ENCODE results near the gene SLC1A5.

SLC1A5 gene

DNA sequence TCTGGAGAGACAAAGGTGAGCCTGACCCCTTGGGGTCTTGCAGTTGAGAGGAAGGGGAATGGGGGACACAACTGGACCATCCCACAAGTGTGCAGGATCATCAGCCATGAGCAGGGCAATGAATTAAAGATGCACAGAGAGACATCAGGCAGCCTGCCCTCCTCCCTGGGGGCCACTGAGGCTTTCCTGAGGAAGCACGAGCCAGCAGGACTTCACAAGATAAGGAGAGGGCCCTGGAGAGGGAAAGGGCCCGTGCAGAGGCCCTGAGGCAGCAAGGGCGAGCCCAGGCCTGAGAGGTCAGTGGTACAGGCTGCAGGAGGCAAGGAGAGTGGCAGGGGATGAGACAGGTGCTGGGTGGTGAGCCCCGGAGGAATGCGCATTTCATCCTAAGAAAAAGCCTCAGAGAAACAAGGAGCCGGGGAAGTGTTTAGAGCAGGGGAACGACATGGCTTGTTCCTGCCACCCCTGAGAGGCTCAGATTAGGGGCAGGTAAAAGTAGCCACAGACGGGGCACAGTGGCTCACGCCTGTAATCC, 62.5 kb downstream of the SLC1A5 start (continued):
- no peak for TF ChIP-seq ZNF677 (tag by site-specific recombination; IDR thresholded peaks at IDR 0.05)
- TF ChIP-seq, protein P1, sequence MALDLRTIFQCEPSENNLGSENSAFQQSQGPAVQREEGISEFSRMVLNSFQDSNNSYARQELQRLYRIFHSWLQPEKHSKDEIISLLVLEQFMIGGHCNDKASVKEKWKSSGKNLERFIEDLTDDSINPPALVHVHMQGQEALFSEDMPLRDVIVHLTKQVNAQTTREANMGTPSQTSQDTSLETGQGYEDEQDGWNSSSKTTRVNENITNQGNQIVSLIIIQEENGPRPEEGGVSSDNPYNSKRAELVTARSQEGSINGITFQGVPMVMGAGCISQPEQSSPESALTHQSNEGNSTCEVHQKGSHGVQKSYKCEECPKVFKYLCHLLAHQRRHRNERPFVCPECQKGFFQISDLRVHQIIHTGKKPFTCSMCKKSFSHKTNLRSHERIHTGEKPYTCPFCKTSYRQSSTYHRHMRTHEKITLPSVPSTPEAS (tag by site-specific recombination; IDR thresholded peaks at IDR 0.05): no peak
- TF ChIP-seq, protein P2, sequence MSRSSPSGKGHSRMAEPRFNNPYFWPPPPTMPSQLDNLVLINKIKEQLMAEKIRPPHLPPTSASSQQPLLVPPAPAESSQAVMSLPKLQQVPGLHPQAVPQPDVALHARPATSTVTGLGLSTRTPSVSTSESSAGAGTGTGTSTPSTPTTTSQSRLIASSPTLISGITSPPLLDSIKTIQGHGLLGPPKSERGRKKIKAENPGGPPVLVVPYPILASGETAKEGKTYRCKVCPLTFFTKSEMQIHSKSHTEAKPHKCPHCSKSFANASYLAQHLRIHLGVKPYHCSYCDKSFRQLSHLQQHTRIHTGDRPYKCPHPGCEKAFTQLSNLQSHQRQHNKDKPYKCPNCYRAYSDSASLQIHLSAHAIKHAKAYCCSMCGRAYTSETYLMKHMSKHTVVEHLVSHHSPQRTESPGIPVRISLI (tag by site-specific recombination; IDR thresholded peaks at IDR 0.05): no peak
- TF ChIP-seq, protein P3, sequence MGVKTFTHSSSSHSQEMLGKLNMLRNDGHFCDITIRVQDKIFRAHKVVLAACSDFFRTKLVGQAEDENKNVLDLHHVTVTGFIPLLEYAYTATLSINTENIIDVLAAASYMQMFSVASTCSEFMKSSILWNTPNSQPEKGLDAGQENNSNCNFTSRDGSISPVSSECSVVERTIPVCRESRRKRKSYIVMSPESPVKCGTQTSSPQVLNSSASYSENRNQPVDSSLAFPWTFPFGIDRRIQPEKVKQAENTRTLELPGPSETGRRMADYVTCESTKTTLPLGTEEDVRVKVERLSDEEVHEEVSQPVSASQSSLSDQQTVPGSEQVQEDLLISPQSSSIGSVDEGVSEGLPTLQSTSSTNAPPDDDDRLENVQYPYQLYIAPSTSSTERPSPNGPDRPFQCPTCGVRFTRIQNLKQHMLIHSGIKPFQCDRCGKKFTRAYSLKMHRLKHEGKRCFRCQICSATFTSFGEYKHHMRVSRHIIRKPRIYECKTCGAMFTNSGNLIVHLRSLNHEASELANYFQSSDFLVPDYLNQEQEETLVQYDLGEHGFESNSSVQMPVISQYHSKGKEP (tag by site-specific recombination; IDR thresholded peaks at IDR 0.05): no peak
- TF ChIP-seq BCL11B (tag by site-specific recombination; IDR thresholded peaks at IDR 0.05; ENCODE audit: low read depth): no peak
- no peak for TF ChIP-seq GLI2 (tag by site-specific recombination; IDR thresholded peaks at IDR 0.05; ENCODE audit: borderline replicate concordance, low read depth)
- peak; percentile 82 for TF ChIP-seq ZIC2 (tag by site-specific recombination; IDR thresholded peaks at IDR 0.05)
- TF ChIP-seq ZNF623 (tag by site-specific recombination; IDR thresholded peaks at IDR 0.05): 0 out of 2 replicates have a peak, but pooled peaks have one; percentile 41
- TF ChIP-seq ZNF23 (tag by site-specific recombination; IDR thresholded peaks at IDR 0.05; ENCODE audit: borderline replicate concordance): no peak
- no peak for TF ChIP-seq ZNF335 (tag by site-specific recombination; conservative IDR thresholded peaks at IDR 0.05)
- no peak for TF ChIP-seq ZNF561 (tag by site-specific recombination; IDR thresholded peaks at IDR 0.05; ENCODE audit: borderline replicate concordance)
- TF ChIP-seq, protein P4, sequence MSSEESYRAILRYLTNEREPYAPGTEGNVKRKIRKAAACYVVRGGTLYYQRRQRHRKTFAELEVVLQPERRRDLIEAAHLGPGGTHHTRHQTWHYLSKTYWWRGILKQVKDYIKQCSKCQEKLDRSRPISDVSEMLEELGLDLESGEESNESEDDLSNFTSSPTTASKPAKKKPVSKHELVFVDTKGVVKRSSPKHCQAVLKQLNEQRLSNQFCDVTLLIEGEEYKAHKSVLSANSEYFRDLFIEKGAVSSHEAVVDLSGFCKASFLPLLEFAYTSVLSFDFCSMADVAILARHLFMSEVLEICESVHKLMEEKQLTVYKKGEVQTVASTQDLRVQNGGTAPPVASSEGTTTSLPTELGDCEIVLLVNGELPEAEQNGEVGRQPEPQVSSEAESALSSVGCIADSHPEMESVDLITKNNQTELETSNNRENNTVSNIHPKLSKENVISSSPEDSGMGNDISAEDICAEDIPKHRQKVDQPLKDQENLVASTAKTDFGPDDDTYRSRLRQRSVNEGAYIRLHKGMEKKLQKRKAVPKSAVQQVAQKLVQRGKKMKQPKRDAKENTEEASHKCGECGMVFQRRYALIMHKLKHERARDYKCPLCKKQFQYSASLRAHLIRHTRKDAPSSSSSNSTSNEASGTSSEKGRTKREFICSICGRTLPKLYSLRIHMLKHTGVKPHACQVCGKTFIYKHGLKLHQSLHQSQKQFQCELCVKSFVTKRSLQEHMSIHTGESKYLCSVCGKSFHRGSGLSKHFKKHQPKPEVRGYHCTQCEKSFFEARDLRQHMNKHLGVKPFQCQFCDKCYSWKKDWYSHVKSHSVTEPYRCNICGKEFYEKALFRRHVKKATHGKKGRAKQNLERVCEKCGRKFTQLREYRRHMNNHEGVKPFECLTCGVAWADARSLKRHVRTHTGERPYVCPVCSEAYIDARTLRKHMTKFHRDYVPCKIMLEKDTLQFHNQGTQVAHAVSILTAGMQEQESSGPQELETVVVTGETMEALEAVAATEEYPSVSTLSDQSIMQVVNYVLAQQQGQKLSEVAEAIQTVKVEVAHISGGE (tag by site-specific recombination; conservative IDR thresholded peaks at IDR 0.05; ENCODE audit: low read depth): no peak

DNA sequence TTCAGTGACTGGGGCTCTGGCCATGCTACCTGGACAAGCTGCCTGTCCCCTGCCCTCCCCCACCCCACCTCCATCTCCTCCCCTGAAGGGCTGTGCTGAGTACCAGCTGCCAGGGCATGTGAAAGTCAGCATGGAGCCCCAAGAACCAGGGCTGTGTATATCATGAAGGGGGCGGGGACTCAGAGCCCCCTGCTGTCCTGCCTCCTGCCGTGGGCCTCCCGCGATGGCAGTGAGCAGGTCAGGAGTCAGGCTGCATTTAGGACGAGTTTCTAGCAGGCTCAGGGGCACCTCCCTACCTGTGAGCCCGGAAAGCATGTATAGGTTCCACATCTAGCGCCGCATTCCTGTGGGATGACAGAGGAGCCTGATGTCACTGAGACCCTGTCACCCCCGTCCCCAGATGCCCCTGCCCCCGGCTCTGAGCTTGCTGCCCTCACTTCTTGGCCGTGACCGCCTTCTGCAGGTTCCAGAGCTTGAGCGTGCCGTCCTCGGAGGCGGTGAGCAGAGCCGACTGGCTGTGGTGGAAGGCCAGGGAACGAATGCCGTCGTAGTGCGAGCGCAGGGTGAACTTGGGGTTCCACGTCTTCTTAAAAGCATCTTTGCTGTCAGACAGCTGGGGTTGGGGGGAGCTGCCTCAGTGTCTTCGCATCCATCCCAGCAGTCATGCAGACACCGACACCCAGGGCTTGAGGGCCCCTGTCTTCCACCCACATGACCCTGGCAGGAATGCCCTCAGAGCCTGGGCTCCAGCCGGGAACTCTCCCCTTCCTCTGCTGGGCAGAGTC, 63.2 kb downstream of the SLC1A5 start:
- Histone ChIP-seq H3K4me3 (ENCODE audit: low read depth, low read length) (no peak overlapping the region), H3K27ac (ENCODE audit: extremely low read depth, low read depth, low read length) (no peak overlapping the region), H3K9me3 (ENCODE audit: control insufficient read depth, insufficient read depth, low read depth, low read length) (no peaks in the 10 kb centered on the region), H3K4me1 (ENCODE audit: control insufficient read depth, insufficient read depth, low read length) (no peaks in the 10 kb centered on the region; the same call in 1 of the 2 replicates), H3K36me3 (ENCODE audit: control insufficient read depth in 2 of 2, insufficient read depth in 1 of 2, low read length in 2 of 2) (peaks cover 29 to 99% of the 10 kb centered on the region in 2 experiments; a peak in 2 of 3 replicates)
- ChIA-PET CTCF (interaction anchor here (0.7 to 1.5 kb wide), 2 partner anchors 20 to 181 kb away, joined by 3 to 6 read pairs; no protein-coding TSS in a partner anchor), POLR2A (interaction anchor here (0.6 kb wide), 1 partner anchor 20 kb away, joined by 4 read pairs; no protein-coding TSS in a partner anchor)
- TF ChIP-seq GLIS1 (tag by site-specific recombination; IDR thresholded peaks at IDR 0.05) (peak; percentile 93), ZIC2 (tag by site-specific recombination; IDR thresholded peaks at IDR 0.05) (peak; percentile 76), SCRT2 (tag by site-specific recombination; IDR thresholded peaks at IDR 0.05) (no peak)
- TF ChIP-seq, protein P1 (tag by site-specific recombination; IDR thresholded peaks at IDR 0.05): no peak

Data from HEK293 (cell line).